Measurements from ENCODE around the gene MYL6.
A peak's percentile ranks its signal among the peaks of the same experiment; 100 is the strongest.
"Not testable (repeated sequence)": the region's sequence is repeated elsewhere in the genome, so short reads cannot be mapped to it uniquely, and the experiment has no call there.

MYL6 gene

DNA sequence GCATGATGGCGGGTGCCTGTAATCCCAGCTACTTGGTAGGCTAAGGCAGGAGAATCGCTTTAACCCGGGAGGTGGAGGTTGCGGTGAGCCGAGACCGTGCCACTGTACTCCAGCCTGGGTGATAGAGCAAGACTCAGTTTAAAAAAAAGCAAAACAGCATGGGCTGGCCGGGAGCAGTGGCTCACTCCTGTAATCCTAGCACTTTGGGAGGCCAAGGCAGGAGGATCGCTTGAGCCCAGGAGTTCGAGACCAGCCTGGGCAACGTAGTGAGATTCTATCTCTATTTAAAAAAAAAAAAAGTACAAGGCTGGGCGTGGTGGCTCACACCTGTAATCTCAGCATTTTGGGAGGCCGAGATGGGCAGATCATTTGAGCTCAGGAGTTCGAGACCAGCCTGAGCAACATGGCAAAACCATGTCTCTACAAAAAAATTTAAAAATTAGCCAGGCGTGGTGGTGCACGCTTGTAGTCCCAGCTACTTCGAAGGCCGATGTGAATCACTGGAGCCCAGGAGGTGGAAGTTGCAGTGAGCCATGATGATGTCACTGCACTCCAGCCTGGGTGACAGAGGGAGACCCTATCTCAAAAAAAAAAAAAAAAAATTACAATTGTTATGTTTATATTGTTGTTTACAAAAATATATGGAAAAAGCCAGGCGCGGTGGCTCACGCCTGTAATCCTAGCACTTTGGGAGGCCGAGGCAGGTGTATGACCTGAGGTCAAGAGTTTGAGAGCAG, 1.5 kb upstream of the MYL6 start:
- not testable (repeated sequence) for DNase-seq (ENCODE audit: low spot score)

DNA sequence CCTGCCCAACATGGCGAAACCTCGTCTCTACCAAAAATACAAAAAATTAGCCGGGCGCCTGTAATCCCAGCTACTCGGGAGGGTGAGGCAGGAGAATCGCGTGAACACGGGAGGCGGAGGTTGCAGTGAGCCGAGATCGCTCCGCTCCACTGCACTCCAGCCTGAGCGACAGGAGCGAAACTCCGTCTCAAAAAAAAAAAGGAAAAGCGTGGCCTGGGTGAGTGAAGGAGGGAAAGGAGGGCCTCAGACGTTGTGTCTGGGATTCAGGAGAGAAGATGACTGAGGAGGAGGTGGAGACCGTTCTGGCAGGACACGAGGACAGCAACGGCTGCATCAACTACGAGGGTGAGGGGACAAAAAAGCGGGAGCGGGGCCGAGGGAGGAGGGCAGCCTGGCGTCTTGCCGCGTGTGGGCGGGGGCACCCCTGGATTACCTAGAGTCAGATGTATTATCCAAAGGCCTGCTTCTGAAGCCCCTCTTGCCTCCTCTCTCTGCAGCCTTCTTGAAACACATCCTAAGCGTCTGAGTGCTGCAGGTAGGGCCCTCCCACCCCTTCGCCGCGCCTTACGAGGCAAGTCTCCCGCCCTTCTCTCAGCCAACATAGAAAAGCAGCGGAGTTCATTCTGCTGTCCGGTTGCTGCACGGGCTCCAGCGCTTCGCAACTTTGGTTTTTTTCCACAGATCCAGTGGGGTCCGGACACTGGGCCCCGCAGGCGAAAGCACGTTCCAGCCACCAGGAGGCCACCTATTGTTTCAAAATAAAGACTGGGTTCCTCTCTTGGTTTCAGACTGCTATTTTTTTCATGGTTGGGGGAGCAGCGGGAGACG, 744 bp upstream of the MYL6 start:
- DNase-seq (ENCODE audit: low spot score): peak; percentile 70

DNA sequence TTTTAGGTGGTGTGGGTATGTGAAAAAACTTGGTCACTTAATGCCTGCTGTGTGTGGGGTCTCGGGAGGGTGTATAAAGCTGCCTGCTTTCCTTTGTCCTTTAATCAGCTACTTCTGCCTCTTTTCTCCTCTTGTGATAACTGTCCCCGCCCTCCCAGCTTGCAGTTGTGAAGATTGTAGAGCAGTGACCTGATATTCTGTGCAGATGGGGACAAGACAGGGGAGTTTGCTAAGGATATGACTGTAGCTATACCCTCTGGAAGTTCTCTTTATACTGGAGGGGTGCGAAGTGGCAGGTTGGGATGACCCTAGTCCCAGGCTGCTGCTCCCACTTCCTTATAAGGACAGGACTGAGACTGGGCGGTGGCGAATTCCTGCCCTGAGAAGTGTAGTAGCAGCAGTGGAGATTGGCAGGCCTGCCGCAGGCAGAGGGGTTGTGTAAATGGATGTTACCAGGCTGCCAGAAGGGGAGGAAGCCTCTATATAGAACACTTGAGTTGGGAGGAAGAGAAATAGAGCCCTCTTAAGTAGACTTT, 835 bp downstream of the MYL6 start:
- peak; percentile 30 for DNase-seq (ENCODE audit: low spot score)

DNA sequence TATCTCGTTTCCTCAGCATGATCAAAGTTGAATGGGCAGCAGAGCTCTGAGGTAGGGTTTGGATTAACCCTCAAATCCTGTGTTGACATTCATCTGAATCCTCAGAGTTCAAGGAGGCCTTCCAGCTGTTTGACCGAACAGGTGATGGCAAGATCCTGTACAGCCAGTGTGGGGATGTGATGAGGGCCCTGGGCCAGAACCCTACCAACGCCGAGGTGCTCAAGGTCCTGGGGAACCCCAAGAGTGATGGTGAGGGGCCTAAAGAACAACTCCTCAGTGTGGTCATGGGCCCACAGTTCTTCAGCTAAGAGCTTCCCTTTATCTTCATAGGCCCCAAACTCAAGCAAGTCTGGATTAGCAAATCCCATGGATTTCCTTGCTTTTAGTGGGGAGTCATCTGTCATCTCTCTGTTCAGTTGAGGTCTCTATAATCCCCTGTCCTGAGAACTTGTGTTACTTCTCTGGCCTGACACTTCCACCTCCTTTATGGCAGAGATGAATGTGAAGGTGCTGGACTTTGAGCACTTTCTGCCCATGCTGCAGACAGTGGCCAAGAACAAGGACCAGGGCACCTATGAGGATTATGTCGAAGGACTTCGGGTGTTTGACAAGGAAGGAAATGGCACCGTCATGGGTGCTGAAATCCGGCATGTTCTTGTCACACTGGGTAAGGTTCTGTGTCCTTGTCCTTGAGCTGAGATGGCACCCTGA, 1.5 kb downstream of the MYL6 start:
- no peak for DNase-seq (ENCODE audit: low spot score)

DNA sequence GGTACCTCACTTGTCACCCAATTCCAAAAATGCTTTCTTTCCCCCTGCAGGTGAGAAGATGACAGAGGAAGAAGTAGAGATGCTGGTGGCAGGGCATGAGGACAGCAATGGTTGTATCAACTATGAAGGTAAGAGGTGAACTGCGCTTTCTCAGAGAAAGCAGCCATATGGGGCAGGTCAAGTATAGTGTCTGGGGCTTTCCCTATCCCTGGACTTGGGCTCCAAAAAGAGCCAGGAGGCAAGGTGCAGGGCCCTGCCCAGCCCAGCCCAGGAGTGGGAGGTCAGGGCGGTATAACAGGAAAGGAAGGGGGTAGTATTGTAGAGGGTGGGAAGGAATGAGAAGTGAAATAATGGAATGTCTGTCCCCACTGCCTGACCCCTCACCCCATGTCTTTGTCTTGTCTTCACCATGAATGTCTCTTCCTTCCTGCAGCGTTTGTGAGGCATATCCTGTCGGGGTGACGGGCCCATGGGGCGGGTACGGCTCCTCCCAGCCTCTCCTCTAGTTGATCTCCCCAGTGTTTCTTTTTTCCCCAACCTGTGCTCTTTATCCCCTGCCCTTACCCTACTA, 2.1 kb downstream of the MYL6 start:
- peak; percentile 68 for DNase-seq (ENCODE audit: low spot score)

DNA sequence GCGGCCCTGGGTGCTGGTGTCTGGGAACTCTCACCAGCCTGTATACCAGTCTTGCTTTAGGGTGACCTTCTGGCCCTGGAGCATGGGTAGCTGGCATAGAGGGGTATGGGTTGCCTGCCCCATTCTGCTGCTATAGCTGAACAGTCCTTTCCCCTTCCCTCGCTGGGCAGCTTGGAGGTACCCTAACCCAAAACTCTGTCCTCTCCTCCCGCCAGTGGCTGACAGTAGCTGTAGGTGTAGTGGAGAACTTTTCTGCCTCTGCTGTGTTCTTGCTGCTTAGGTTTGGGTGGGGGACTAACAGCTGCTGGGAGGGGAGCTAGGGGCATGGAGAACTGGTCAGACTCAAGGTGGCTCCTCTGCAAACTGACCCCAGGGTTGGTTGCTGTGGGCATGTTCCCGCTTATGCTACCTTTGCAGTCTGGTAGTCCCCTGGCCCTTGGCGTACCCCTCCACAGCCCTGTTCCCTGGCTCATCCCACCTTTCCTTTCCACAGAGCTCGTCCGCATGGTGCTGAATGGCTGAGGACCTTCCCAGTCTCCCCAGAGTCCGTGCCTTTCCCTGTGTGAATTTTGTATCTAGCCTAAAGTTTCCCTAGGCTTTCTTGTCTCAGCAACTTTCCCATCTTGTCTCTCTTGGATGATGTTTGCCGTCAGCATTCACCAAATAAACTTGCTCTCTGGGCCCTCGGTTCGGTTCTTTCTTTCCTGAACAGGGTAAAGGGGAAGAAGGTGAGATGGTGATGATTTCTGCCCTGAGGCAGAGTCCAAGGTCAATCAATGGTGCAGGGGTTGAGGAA, 2.9 kb downstream of the MYL6 start:
- no peak for DNase-seq (ENCODE audit: low spot score)

DNA sequence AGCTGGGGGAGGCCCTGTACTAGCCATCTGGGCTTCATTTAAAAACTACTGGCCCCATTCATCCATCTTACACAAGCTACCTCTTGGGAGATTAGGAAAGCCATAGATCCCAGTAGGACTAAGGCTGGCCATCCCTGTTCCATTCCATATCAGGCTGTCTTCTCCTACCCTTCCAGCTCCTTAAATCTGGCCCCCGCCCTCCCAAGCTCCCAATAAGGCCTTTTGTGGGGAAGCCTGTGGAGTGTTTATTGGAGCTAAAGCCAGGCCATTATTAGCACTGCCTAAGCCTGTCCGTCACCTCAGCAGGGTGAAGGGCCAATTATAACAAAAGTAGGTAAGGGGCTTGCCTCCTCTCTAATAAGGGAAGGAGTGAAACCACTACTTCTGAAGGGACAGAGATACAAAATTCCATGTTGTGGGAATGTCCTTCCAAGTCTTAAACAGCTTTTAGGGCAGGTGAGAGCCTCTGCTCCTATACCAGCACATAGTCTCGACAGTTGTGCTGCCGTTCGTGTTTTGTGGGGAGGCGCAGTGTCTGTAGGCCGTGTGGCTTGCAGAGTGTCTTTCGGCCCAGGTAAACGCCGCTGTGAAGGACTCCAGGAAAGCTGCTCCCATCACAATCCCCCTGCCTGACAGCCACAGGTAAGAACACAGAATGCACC, 3.7 kb downstream of the MYL6 start:
- DNase-seq (ENCODE audit: low spot score): no peak

DNA sequence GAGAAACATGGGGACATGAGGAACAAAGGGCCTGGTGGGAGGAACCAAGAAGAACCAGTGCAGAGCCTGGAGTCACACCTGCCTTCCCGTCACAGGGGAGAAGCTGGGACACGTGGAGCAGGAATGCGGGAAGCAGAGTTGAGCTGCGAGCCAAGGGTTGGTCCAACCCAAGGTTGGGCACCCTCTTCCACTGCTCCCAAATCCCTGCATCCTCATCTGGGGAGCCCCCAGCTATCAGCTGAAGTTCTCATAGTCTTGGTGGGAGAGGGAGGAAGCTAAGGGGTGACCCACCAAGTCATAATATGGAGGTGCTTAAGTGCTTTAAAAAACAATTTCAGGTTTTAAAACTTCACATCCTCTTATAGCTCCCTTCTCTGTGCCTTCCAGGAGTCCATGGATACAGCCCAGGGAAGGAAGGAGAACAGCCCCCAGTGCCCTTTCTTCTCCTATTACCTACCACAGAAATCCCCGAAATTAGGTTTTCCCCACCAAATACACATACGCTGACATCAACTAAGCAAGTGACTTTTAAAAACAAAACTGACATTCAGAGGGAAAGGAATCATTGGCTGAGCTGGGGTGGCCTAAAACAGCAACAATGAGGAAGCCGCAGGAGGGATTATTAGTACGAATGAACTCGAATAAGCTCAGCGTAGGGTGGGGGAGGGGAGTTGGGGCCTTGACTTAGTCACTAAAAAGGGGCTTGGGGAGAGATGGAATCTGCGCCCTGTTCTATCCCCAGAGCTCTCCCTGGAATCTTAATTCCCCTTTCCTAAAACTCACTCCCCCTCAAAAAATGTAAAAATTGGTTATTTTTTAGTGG, 4.5 kb downstream of the MYL6 start:
- DNase-seq (ENCODE audit: low spot score): no peak

DNA sequence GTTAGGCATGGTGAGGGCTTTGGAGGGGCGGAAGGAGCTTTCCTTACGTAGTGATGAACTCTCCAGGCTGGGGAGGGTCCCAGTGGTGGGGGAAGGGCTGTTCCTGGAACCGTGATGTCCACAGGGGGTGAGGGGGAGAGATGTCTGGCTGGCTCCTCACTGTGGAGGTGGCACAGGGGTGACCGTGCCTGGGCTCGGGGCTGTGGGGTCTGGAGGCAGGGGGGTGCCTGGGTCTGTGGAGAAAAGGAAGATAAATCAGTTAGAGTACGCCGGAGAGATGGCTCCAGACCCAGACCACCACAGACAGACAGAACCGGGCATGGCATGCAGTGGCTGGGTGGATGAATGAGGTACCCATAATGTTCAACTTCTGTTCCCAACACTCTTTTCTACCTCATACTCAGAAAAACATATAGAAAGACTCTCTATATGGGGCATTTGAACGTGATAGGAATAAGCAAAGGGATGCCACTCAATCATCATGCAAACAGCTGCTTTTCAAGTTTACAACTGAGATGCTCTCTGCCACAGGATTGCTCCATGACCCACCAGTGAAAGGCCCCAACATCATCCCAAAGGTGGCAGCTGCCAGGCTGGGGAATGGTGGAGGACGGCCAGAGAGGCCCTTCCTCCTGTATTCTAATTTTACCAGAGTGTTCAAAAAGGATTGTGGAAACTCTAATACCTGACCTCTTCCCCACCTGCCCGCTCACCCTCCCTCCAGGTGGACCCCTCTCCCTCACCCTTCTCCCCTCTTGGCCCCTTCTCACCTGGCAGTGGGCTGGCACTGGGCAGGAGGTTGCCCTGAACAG, 5.6 kb downstream of the MYL6 start:
- no peak for DNase-seq (ENCODE audit: low spot score)

DNA sequence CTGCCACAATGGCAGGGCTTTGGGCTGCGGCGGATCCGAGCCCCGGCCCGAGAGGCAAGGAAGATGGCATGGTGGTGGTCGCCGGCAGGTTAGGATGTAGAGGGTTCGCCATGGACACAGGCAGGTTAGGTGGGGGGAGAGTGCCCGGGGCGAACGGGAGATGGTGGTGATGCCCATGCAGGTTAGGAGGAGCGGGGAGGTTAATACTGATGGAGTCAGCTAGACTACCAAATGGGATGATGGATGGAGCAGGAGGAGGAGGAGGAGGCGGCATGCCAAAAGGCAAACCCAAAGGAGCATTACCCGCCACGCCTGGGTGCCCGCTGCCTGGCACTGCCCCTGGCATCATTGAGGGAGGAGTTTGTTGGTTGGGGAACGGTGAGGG, 6.2 kb downstream of the MYL6 start:
- no peak for DNase-seq (ENCODE audit: low spot score)

DNA sequence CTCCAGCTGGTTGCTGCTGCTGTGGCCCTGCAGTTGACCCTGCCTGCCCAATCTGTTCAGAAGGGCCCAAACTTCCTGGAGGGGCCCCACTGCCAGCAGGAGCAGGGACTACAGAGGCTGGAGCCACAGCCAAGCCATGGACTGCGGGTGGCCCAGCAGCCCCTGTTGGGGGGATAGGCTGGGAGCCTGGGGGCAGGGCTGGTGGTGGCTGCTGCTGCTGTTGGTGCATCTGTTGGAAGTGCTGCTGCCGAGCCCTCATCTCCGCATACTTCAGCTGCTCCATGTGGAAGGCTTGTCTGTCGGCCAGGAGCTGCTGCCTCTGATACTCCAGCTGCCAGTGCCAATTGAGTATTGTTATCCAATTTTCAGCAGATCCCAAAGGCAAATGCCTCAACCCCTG, 7.2 kb downstream of the MYL6 start:
- DNase-seq (ENCODE audit: low spot score): no peak

DNA sequence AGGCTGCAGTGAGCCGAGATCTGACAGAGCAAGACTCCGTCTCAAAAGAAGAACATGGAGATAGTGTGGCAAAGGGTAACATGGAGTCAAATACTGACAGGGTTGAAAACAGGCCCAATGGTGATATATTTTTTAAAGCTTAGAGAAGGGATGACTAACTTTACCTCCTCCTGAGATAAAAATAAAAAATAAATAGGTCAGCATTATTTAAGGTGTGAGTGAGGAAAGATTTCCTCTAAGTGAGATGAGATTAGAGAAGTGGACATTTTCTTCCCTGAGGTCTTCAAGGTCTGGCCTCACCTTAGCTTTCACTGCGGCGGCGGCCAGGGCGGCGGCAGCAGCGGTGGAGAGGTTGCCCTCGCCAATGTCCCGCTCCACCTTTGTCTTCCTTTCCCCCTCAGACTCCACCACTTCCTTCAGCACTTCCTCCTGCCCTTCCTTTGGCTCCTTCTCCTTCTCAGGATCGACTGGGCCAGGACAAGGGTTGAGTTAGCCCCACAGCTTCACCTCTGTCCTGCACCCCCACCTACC, 11.1 kb downstream of the MYL6 start:
- no peak for DNase-seq (ENCODE audit: low spot score)

DNA sequence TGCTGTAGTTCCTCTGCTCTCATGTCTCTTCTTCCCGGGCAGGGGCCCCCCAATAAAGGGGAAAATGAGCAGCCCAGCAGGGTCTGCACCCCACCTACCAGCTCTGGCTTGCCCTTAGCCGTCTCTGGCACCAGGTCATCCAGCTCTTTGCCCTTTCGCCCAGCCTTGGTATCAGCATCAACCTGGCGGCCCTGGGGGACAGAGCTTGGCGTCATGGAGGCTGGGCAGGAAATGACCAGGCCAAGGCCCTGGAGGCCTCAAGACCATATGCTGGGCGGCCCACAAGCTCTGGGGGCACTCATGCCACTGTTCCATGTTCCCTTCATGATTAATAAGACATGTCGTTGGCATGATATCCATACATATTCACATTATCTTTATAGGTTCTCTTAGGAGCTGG, 14.7 kb downstream of the MYL6 start:
- no peak for DNase-seq (ENCODE audit: low spot score)

DNA sequence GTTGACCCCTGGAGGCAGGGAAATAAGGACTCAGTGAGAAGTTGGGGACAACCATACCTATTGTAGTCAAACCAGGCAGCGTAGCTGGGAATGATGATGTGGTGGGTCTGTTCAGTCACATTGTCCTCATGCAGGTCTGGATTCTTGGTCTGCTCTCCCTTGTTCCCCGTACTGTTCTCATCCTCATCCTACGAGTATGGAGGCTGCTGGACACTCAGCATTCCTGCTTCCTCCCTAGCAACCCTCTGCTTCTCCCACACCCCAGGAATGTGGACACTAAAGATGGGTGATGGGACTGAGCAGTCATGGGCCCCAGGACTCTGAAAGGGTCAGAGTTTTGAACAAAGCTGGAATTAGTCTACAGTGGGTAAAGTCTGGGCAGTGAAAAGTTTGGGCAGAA, 20.2 kb downstream of the MYL6 start:
- no peak for DNase-seq (ENCODE audit: low spot score)

DNA sequence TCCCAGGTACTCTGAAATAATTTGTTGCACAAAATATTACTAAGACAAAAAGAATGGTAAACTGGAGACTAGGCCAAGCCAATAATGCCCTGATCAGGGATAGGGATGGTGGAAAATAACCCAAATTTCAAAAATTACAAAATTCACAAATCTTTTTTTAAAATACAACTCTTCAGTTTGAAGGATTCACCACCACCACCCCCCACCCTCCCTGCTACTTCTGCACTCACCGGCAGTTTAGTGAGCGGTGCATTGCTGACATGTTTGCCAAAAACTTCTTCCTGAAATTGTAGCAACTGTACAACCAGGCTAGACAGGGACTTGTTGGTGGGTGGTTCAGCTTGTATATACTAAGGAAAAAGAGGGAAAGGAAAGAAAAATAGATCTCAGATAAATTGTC, 28.8 kb downstream of the MYL6 start:
- no peak for DNase-seq (ENCODE audit: low spot score)

DNA sequence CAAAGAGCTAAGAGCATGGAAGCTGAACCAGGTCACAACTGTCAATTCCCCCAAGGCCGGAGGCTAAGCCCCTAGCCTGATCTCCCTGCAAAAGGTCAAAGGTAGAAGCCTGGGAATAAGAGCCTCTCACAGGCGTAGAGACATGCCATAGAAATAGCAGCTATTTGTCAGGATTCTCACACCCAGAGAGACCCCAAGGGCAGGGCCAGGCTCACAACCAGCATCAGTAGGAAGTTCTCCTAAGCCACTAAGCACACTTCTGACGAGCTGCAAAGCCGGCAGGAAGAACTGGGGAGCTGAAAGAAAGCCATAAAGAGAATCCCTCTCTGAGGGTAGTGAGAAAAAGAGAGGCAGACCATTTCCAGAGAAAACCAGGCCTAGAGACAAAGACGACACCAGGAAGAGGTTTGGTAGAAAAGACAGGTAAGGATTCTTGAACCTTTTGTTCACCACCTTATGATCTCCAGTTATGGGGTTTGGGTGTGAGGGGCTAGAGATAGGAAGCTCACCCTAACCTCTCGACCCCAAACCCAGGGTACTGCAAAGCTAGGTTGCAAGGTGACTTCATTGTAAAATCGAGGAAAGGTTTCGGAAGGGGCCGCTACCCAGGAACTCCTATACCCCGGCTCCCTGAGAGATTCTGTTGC, 30.1 kb downstream of the MYL6 start:
- no peak for DNase-seq (ENCODE audit: low spot score)

DNA sequence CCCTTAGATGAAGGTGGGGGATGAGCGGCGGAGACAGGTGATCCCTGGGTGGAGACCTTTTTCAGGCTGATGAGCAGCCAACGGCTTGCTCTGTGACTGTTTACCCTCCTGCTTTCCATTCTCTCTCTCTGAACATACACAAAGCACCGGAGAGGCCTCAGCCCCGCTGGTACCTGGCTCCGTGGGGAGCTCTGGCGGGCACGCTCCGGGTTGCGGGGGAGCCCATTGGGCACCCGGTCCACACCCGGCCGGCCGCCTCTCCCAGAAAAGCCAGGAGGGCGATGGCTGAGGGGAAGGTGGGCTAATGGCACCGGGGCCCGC, 30.6 kb downstream of the MYL6 start:
- DNase-seq (ENCODE audit: low spot score): no peak

DNA sequence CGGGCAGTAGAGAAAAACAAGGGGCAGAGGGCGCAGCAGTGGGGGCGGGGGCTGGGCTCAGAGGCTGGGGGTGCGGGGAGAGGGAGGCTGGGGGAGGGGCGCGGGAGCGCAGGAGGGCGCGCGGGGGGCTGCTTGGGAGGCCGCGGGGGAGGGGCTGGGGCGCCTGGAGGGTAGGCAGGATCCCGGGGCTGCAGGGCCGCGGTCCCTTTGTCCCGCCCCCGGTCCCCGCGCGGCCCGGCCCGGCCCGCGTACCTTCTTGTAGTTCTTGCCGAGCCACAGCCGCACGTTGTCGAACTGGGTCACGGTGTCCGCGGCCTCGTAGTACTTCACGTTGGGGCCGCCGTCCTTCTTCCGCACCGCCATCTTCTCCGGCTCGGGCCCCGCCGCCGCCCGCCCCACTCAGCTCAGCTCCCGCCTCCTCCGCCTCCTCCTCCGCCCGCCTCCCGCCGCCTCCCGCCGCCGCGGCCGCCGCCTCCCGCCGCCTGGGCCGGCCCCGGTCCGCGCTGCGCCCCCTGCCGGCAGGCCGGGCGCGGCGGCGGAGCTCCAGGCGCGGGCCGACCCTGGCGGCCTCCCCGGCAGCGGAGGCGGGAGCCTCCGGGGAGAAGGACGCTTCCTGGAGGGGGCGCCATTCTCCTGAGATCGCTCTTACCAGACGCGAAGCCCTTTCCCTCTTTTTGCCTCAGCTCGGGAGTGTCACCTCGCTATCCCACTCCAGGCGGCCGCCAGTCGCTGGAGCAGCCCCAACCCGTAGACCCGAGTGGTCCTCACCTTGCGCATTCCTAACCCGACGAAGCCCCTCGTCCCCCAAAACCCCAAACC, 31.1 kb downstream of the MYL6 start, which contains the start of gene SMARCC2:
TSS of gene SMARCC2 (minus strand) at position 385 of the 819 bp plus-strand sequence. CDS start at position 363, 22 bp downstream.
- DNase-seq (ENCODE audit: low spot score): peak; percentile 88
